HCT116 (cell line): ENCODE results near the gene CYP4F8. TPM values are rescaled to one million over a fixed set of nuclear protein-coding genes. Genes with fewer than 3 reads are reported as not detected.

Experiments
- ATAC-seq: fragments of 200-7000 bp; cut with Tn5 transposase; 2 replicates; pipeline ENCODE4 v1.9.1; 2020; ENCODE audit warnings: mild to moderate bottlenecking, moderate library complexity
- BruUV-seq: library from RNA; stranded (reverse); fragments of 400-500 nt; replicated peaks from 2 replicates; lab custom pipeline; 2021; lab: Mats Ljungman, UMichigan
- CTCF ChIA-PET: fragments of 300-600 bp; sonication (Branson Sonifier 250); formaldehyde crosslinking; loops from one replicate; lab custom pipeline; 2021; ENCODE audit warnings: antibody characterized with exemption; lab: Charles Lee
- POLR2A ChIA-PET: fragments of 300-600, 350-600 bp; sonication (Branson Sonifier 250); formaldehyde crosslinking; loops from one replicate; lab custom pipeline; 2021; ENCODE audit warnings: antibody characterized with exemption; lab: Charles Lee
- RAD21 ChIA-PET, 2 experiments: fragments of 300-600 bp; sonication (Branson Sonifier 250); formaldehyde crosslinking; loops; one replicate each; lab custom pipeline; 2023; ENCODE audit warnings: low total read pairs in 2 of 2; ENCODE audit not compliant: uncharacterized antibody in 2 of 2, unreplicated experiment in 2 of 2, low non-redundant PET in 1 of 2; lab: Charles Lee
- DNase-seq: peaks from one replicate; pipeline ENCODE4 v3.0.0-alpha.2; 2010; ENCODE audit warnings: low read depth, low spot score
- H2AFZ ChIP-seq: fragments of 200-600 bp; shearing (Covaris generic), sonication (generic); 2 replicates; pipeline ENCODE4 v1.6.1; 2017; ENCODE audit warnings: low read depth, mixed run types, mixed read lengths, antibody characterized with exemption, low read length; ENCODE audit not compliant: poor library complexity, severe bottlenecking
- H3K27ac ChIP-seq: 2 replicates; pipeline ENCODE4 v1.5.1; 2012; ENCODE audit warnings: low read depth, low read length
- H3K27me3 ChIP-seq: fragments of 200-600 bp; sonication (generic); 2 replicates; pipeline ENCODE4 v1.6.1; 2016; ENCODE audit warnings: mixed run types, low read length, mixed read lengths; ENCODE audit not compliant: insufficient read depth
- H3K36me3 ChIP-seq, 2 experiments: fragments of 200-500 bp in 1 of 2; fragments of 200-600 bp in 1 of 2; sonication (Bioruptor generic) in 1 of 2; sonication (generic) in 1 of 2; 2 replicates each; pipeline versions ENCODE4 v1.5.1 to v1.6.1; 2014 to 2016; ENCODE audit warnings: low read length in 2 of 2, inconsistent platforms in 1 of 2, mixed read lengths in 1 of 2, mixed run types in 1 of 2; ENCODE audit not compliant: insufficient read depth in 2 of 2, control insufficient read depth in 1 of 2
- H3K4me1 ChIP-seq, 2 experiments: fragments of 200-600 bp in 1 of 2; sonication (generic) in 1 of 2; 2 replicates each; pipeline versions ENCODE4 v1.5.1 to v1.6.1; 2012 to 2017; ENCODE audit warnings: low read length in 2 of 2, inconsistent platforms in 1 of 2, mild to moderate bottlenecking in 1 of 2, mixed read lengths in 1 of 2, mixed run types in 1 of 2, moderate library complexity in 1 of 2; ENCODE audit not compliant: insufficient read depth in 2 of 2, control insufficient read depth in 1 of 2
- H3K4me2 ChIP-seq: fragments of 200-600 bp; sonication (generic); 2 replicates; pipeline ENCODE4 v1.6.1; 2017; ENCODE audit warnings: mixed run types, low read length, mixed read lengths
- H3K4me3 ChIP-seq, 2 experiments: fragments of 200-600 bp in 1 of 2; sonication (generic) in 1 of 2; replicated peaks in 1 of 2; 2 replicates each; pipeline ENCODE4 v1.5.1; 2011 to 2016; ENCODE audit warnings: low read length in 2 of 2, control low read depth in 1 of 2, low read depth in 1 of 2, mild to moderate bottlenecking in 1 of 2, mixed read lengths in 1 of 2, mixed run types in 1 of 2
- H3K79me2 ChIP-seq: fragments of 200-600 bp; sonication (generic); 2 replicates; pipeline ENCODE4 v1.6.1; 2017; ENCODE audit warnings: mild to moderate bottlenecking, mixed run types, low read length, moderate library complexity, mixed read lengths; ENCODE audit not compliant: insufficient read depth
- H3K9ac ChIP-seq: fragments of 200-600 bp; sonication (generic); 2 replicates; pipeline ENCODE4 v1.6.1; 2016; ENCODE audit warnings: low read length, mixed read lengths
- H3K9me2 ChIP-seq: fragments of 200-600 bp; sonication (generic), shearing (Covaris generic); 2 replicates; pipeline ENCODE4 v1.6.1; 2017; ENCODE audit warnings: mixed run types, mild to moderate bottlenecking, moderate library complexity; ENCODE audit not compliant: insufficient read depth
- H3K9me3 ChIP-seq, 2 experiments: fragments of 200-500 bp in 1 of 2; fragments of 200-600 bp in 1 of 2; sonication (Bioruptor generic) in 1 of 2; sonication (generic) in 1 of 2; 2 replicates each; pipeline ENCODE4 v1.6.1; 2014 to 2017; ENCODE audit warnings: low read length in 2 of 2, mixed read lengths in 2 of 2, inconsistent platforms in 1 of 2, low read depth in 1 of 2, mild to moderate bottlenecking in 1 of 2, mixed run types in 1 of 2, moderate library complexity in 1 of 2; ENCODE audit not compliant: control insufficient read depth in 1 of 2, insufficient read depth in 1 of 2
- H4K20me1 ChIP-seq: fragments of 200-600 bp; sonication (generic), shearing (Covaris generic); 2 replicates; pipeline ENCODE4 v1.6.1; 2017; ENCODE audit warnings: mixed run types, mild to moderate bottlenecking, moderate library complexity; ENCODE audit not compliant: insufficient read depth
- ATF3 ChIP-seq: IDR thresholded peaks from 2 replicates; pipeline ENCODE4 v1.6.1; 2012
- CEBPB ChIP-seq: IDR thresholded peaks from 2 replicates; pipeline ENCODE4 v1.6.1; 2012; ENCODE audit warnings: low read depth
- CTCF ChIP-seq, 3 experiments: fragments of 200-600 bp in 1 of 3; sonication (generic) in 1 of 3; IDR thresholded peaks in 2 of 3; conservative IDR thresholded peaks in 1 of 3; 2 replicates each; pipeline ENCODE4 v1.5.1; 2012 to 2017; ENCODE audit warnings: low read depth in 2 of 3, low read length in 2 of 3, antibody characterized with exemption in 1 of 3, borderline replicate concordance in 1 of 3, control low read depth in 1 of 3, mild to moderate bottlenecking in 1 of 3, mixed read lengths in 1 of 3, mixed run types in 1 of 3, moderate library complexity in 1 of 3; ENCODE audit not compliant: insufficient read depth in 1 of 3
- EGR1 ChIP-seq: IDR thresholded peaks from 2 replicates; pipeline ENCODE4 v1.6.1; 2012; ENCODE audit warnings: low read depth
- ELF1 ChIP-seq: IDR thresholded peaks from 2 replicates; pipeline ENCODE4 v1.6.1; 2012; ENCODE audit warnings: low read depth, borderline replicate concordance
- EZH2 ChIP-seq: fragments of 200-600 bp; sonication (generic); IDR thresholded peaks from 2 replicates; pipeline ENCODE4 v1.6.1; 2017; ENCODE audit warnings: antibody characterized with exemption, mixed run types
- FOSL1 ChIP-seq: IDR thresholded peaks from 2 replicates; pipeline ENCODE4 v1.6.1; 2012; ENCODE audit warnings: low read depth
- JUND ChIP-seq: IDR thresholded peaks from 2 replicates; pipeline ENCODE4 v1.6.1; 2012
- POLR2A ChIP-seq: IDR thresholded peaks from 2 replicates; pipeline ENCODE4 v1.7.0; 2011; ENCODE audit warnings: borderline replicate concordance; ENCODE audit not compliant: insufficient read depth, insufficient read length; ENCODE audit errors: extremely low read depth
- SRF ChIP-seq: IDR thresholded peaks from 2 replicates; pipeline ENCODE4 v1.6.1; 2012; ENCODE audit warnings: low read depth
- TCF7L2 ChIP-seq: IDR thresholded peaks from 2 replicates; pipeline ENCODE4 v1.7.0; 2011; ENCODE audit warnings: borderline replicate concordance, inconsistent platforms; ENCODE audit not compliant: insufficient read depth, insufficient read length; ENCODE audit errors: extremely low read depth
- ZFX ChIP-seq: fragments of 450-650 bp; IDR thresholded peaks from 2 replicates; pipeline ENCODE4 v1.6.1; 2017
- ZNF274 ChIP-seq: fragments of 200-500 bp; sonication (Bioruptor generic); IDR thresholded peaks from 2 replicates; pipeline ENCODE4 v1.6.1; 2014; ENCODE audit warnings: mild to moderate bottlenecking, low read depth, low read length, inconsistent platforms
- intact Hi-C: fragments of 100-400 bp; cut with micrococcal nuclease; formaldehyde crosslinking; loops from 2 replicates; pipeline ENCODE4 v1.10.0; 2022
- total RNA-seq: library from RNA; stranded (reverse); gene quantifications from one replicate; pipeline ENCODE4 v1.2.1, GENCODE V29; 2021; ENCODE audit not compliant: unreplicated experiment

CYP4F8 gene
- total RNA-seq, 1 experiment from 2014 or later, result not detected

- TF ChIP-seq ATF3, result no peak
- no peak for TF ChIP-seq EGR1
- no peak for TF ChIP-seq SRF
- no peak for TF ChIP-seq POLR2A
- TF ChIP-seq CTCF (IDR thresholded peaks at IDR 0.05 in 2 of 3, conservative IDR thresholded peaks at IDR 0.05 in 1 of 3; ENCODE audit: borderline replicate concordance in 1 of 3, insufficient read depth in 1 of 3, low read depth in 2 of 3, low read length in 2 of 3), result no peak
- TF ChIP-seq FOSL1, result no peak
- TF ChIP-seq EZH2, result no peak
These were observed 5.8 kb upstream of the CYP4F8 start (continued) for GRCh38 chr19:15609261-15609660.

- H3K36me3 ChIP-seq, result no peaks in the 10 kb centered on the region
- TF ChIP-seq POLR2A, result no peak
- TF ChIP-seq JUND, result no peak
- no peak for TF ChIP-seq TCF7L2
- TF ChIP-seq ZFX, result no peak
- no peak for TF ChIP-seq CEBPB
- TF ChIP-seq ELF1, result no peak
- TF ChIP-seq ZNF274, result no peak
- peaks cover 4% of the 10 kb centered on the region for H3K27me3 ChIP-seq
- no TSS peak for BruUV-seq
- H3K79me2 ChIP-seq, result no peaks in the 10 kb centered on the region
- H3K9ac ChIP-seq, result no peak overlapping the region
- no peaks in the 10 kb centered on the region for H3K9me3 ChIP-seq
- H4K20me1 ChIP-seq, result no peaks in the 10 kb centered on the region
- ChIA-PET POLR2A (no interaction called here), CTCF (no interaction called here), RAD21 (no interaction called here)
- H3K4me2 ChIP-seq, result no peak overlapping the region
- intact Hi-C loops, result no loop called here
- H2AFZ ChIP-seq, result no peak overlapping the region
- no peaks in the 10 kb centered on the region for H3K9me2 ChIP-seq
- H3K4me1 ChIP-seq, result no peaks in the 10 kb centered on the region
- no peak for DNase-seq
- no peak overlapping the region for H3K4me3 ChIP-seq
- no peak overlapping the region for H3K27ac ChIP-seq
- no peak for ATAC-seq
These were observed 2.7 kb upstream of the CYP4F8 start for GRCh38 chr19:15612342-15612741.
